Endothelial cell of umbilical vein (primary cell): ENCODE results near the gene CYBB. TPM values are rescaled to one million over a fixed set of nuclear protein-coding genes. Genes with fewer than 3 reads are reported as not detected.

Experiments used
- BruUV-seq: library from RNA; stranded (reverse); fragments of 400-500 nt; replicated peaks from 2 replicates; lab custom pipeline; 2021; lab: Mats Ljungman, UMichigan
- CTCF ChIA-PET: fragments of 300-600, 350-600 bp; sonication (Branson Sonifier 250); formaldehyde crosslinking; loops from one replicate; lab custom pipeline; 2021; ENCODE audit warnings: antibody characterized with exemption, inconsistent platforms; lab: Charles Lee
- POLR2A ChIA-PET: fragments of 300-600, 350-600 bp; sonication (Branson Sonifier 250); formaldehyde crosslinking; loops from one replicate; lab custom pipeline; 2021; ENCODE audit warnings: antibody characterized with exemption, inconsistent platforms; lab: Charles Lee
- DNase-seq: peaks from one replicate; pipeline ENCODE4 v3.0.0-alpha.2; 2011; ENCODE audit warnings: low read depth, low spot score
- FAIRE-seq: peaks from 2 replicates; lab custom pipeline; 2011; peaks lifted over from hg19 to GRCh38; lab: Jason Lieb, UNC
- H2AFZ ChIP-seq: 2 replicates; pipeline ENCODE4 v1.6.0; 2012; ENCODE audit warnings: low read depth, low read length, control low read depth, inconsistent platforms
- H3K27ac ChIP-seq: 2 replicates; pipeline ENCODE4 v1.5.1; 2011; ENCODE audit warnings: low read depth, mild to moderate bottlenecking, control low read depth, low read length, moderate library complexity; ENCODE audit not compliant: insufficient read depth
- H3K27me3 ChIP-seq, 2 experiments: 2 replicates each; pipeline versions ENCODE4 v1.6.0 to v1.6.1; 2011; ENCODE audit warnings: low read length in 2 of 2, mixed read lengths in 1 of 2; ENCODE audit not compliant: control insufficient read depth in 2 of 2, insufficient read depth in 2 of 2
- H3K36me3 ChIP-seq, 2 experiments: 2 replicates in 1 of 2; 3 replicates in 1 of 2; pipeline ENCODE4 v1.5.1; 2011; ENCODE audit warnings: low read length in 2 of 2, mild to moderate bottlenecking in 1 of 2, moderate library complexity in 1 of 2; ENCODE audit not compliant: control insufficient read depth in 2 of 2, insufficient read depth in 2 of 2; ENCODE audit errors: extremely low read depth in 1 of 2
- H3K4me1 ChIP-seq: 3 replicates; pipeline ENCODE4 v1.5.1; 2011; ENCODE audit warnings: mild to moderate bottlenecking, low read length; ENCODE audit not compliant: control insufficient read depth, insufficient read depth; ENCODE audit errors: extremely low read depth
- H3K4me2 ChIP-seq: 2 replicates; pipeline ENCODE4 v1.6.1; 2011; ENCODE audit warnings: low read length, control low read depth, mixed read lengths; ENCODE audit not compliant: insufficient read depth
- H3K4me3 ChIP-seq, 3 experiments: fragments of 200-600 bp in 1 of 3; sonication (generic), shearing (Covaris generic) in 1 of 3; replicated peaks in 1 of 3; 2 replicates each; pipeline ENCODE4 v1.5.1; 2011 to 2016; ENCODE audit warnings: control low read depth in 3 of 3, low read length in 3 of 3, mild to moderate bottlenecking in 2 of 3, inconsistent platforms in 1 of 3, low read depth in 1 of 3, moderate library complexity in 1 of 3; ENCODE audit not compliant: insufficient read depth in 1 of 3
- H3K79me2 ChIP-seq: 2 replicates; pipeline ENCODE4 v1.6.0; 2012; ENCODE audit warnings: low read length, inconsistent platforms; ENCODE audit not compliant: control insufficient read depth, insufficient read depth
- H3K9ac ChIP-seq: replicated peaks from 2 replicates; pipeline ENCODE3; 2011; ENCODE audit warnings: low read length, control low read depth; ENCODE audit not compliant: insufficient read depth; ENCODE audit errors: extremely low read depth
- H3K9me1 ChIP-seq: replicated peaks from 3 replicates; pipeline ENCODE4 v1.6.0; 2011; ENCODE audit warnings: mild to moderate bottlenecking, low read length; ENCODE audit not compliant: control insufficient read depth, insufficient read depth; ENCODE audit errors: extremely low read depth
- H3K9me3 ChIP-seq: replicated peaks from 2 replicates; pipeline ENCODE4 v1.5.1; 2012; ENCODE audit warnings: low read length, inconsistent platforms; ENCODE audit not compliant: control insufficient read depth, insufficient read depth
- H4K20me1 ChIP-seq: replicated peaks from 2 replicates; pipeline ENCODE3; 2011; ENCODE audit warnings: mild to moderate bottlenecking, low read length; ENCODE audit not compliant: control insufficient read depth, insufficient read depth; ENCODE audit errors: extremely low read depth
- CTCF ChIP-seq, 2 donors: IDR thresholded peaks; 1 replicate in 1 of 2; 2 replicates in 1 of 2; pipeline ENCODE4 v1.5.1; 2011; ENCODE audit warnings: low read length in 2 of 2, mild to moderate bottlenecking in 2 of 2, moderate library complexity in 2 of 2, control low read depth in 1 of 2, inconsistent platforms in 1 of 2, low read depth in 1 of 2; ENCODE audit not compliant: insufficient read depth in 1 of 2; ENCODE audit errors: extremely low read depth in 1 of 2
- EZH2 ChIP-seq: IDR thresholded peaks from 2 replicates; pipeline ENCODE4 v1.6.1; 2012; ENCODE audit warnings: borderline replicate concordance, low read depth, mild to moderate bottlenecking, moderate library complexity, low read length, inconsistent platforms; ENCODE audit not compliant: severe bottlenecking
- FOS ChIP-seq: IDR thresholded peaks from 2 replicates; pipeline ENCODE4 v1.6.1; 2011; ENCODE audit warnings: mild to moderate bottlenecking, low read length, moderate library complexity, borderline replicate concordance; ENCODE audit not compliant: insufficient read depth
- GATA2 ChIP-seq: IDR thresholded peaks from 2 replicates; pipeline ENCODE4 v1.7.0; 2011; ENCODE audit warnings: low read depth, mild to moderate bottlenecking, moderate library complexity, mixed read lengths, low read length; ENCODE audit not compliant: insufficient read length, insufficient read depth
- JUN ChIP-seq: IDR thresholded peaks from 2 replicates; pipeline ENCODE4 v1.6.1; 2011; ENCODE audit warnings: borderline replicate concordance, low read depth; ENCODE audit not compliant: insufficient read length, insufficient read depth
- MYC ChIP-seq: IDR thresholded peaks from one replicate; pipeline ENCODE4 v1.6.1; 2011; ENCODE audit warnings: mild to moderate bottlenecking, low read depth, low read length
- POLR2A ChIP-seq: IDR thresholded peaks from 2 replicates; pipeline ENCODE4 v1.6.1; 2012; ENCODE audit warnings: low read depth, mild to moderate bottlenecking, control low read depth, low read length
- POLR2AphosphoS5 ChIP-seq: IDR thresholded peaks from 2 replicates; pipeline ENCODE4 v1.6.1; 2012; ENCODE audit warnings: low read depth, mild to moderate bottlenecking, control low read depth, low read length, moderate library complexity; ENCODE audit not compliant: insufficient read depth
- dilution Hi-C: fragments of 300-500 bp; cut with MboI; formaldehyde crosslinking; loops from one replicate; pipeline ENCODE4 v1.15.0; 2019; ENCODE audit warnings: low sequenced_read_pairs; ENCODE audit not compliant: extremely low pct_ligation_motif_present
- intact Hi-C: fragments of 100-400 bp; cut with micrococcal nuclease; formaldehyde crosslinking; loops from one replicate; pipeline ENCODE4 v1.10.0; 2022
- polyA plus RNA-seq, 4 experiments: library from polyadenylated mRNA; depleted of rRNA in 3 of 4; stranded (reverse) in 3 of 4; unstranded in 1 of 4; fragments of >200 nt; gene quantifications; 2 replicates each; pipeline versions ENCODE4 v1.2.1 to v1.2.3, GENCODE V29; 2011 to 2012; ENCODE audit warnings: missing spikeins in 1 of 4
- total RNA-seq: library from RNA; stranded (reverse); gene quantifications from 2 replicates; pipeline ENCODE4 v1.2.3, GENCODE V29; 2021
- TF ChIP-seq, protein P1 (sequence below): IDR thresholded peaks from 2 replicates; pipeline ENCODE4 v1.6.1; 2011; ENCODE audit not compliant: insufficient read depth, insufficient read length

Gene CYBB
- total and polyA plus RNA-seq, 2 donors (not counting 3 experiments of a cell fraction or from before 2014, with no cell fraction given): not detected

DNA sequence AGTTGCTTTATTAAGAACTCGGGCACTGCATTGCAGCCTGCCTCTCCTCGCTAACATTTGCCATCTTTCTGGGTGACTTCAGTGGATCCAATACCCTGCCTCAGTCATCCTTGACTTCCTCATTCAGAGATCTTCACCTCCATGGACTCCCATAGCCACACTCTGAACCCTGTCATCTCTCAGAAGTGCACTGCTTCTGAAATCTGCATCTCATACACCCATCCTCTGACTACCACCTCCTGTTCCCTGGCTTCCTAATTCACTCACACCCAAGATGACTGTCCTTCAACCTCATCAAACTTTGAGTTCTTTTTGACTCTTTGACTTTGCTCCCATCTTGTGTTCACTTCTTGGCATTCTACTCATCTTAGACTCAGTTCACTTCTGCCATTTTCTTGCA lies 25.3 kb upstream of the CYBB start:
- dilution Hi-C loops (no loop called here), intact Hi-C loops (no loop called here)
- Histone ChIP-seq H4K20me1 (no peaks in the 10 kb centered on the region), H2AFZ (no peak overlapping the region), H3K79me2 (no peaks in the 10 kb centered on the region), H3K9me3 (no peaks in the 10 kb centered on the region), H3K9me1 (no peaks in the 10 kb centered on the region), H3K4me1 (no peaks in the 10 kb centered on the region), H3K27me3 (no peaks in the 10 kb centered on the region), H3K4me2 (no peak overlapping the region), H3K4me3 (no peak overlapping the region), H3K36me3 (no peaks in the 10 kb centered on the region), H3K27ac (no peak overlapping the region), H3K9ac (no peak overlapping the region)
- ChIA-PET CTCF (no interaction called here), POLR2A (no interaction called here)
- no TSS peak for BruUV-seq
- TF ChIP-seq GATA2: no peak
- no peak for TF ChIP-seq MYC
- no peak for TF ChIP-seq JUN
- TF ChIP-seq POLR2A: no peak
- TF ChIP-seq, protein P1, sequence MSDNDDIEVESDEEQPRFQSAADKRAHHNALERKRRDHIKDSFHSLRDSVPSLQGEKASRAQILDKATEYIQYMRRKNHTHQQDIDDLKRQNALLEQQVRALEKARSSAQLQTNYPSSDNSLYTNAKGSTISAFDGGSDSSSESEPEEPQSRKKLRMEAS: no peak
- TF ChIP-seq FOS: no peak
- no peak for TF ChIP-seq EZH2
- TF ChIP-seq POLR2AphosphoS5: no peak
- no peak for TF ChIP-seq CTCF (IDR thresholded peaks at IDR 0.05; ENCODE audit: extremely low read depth in 1 of 2, insufficient read depth in 1 of 2, low read depth in 1 of 2, low read length in 2 of 2)
- no peak for DNase-seq
- FAIRE-seq: no peak
